ENCODE data around the gene GIT1. TPM values are rescaled to one million over a fixed set of nuclear protein-coding genes. Genes with fewer than 3 reads are reported as not detected.
A peak's percentile ranks its signal among the peaks of the same experiment; 100 is the strongest.

The GIT1 gene
- total and polyA plus RNA-seq, 2 of the 13 experiments (the other 11 are each of a cell fraction or from before 2014, with no cell fraction given) = 14.2 to 30.8 TPM

GRCh38 chr17:29555840-29556239, 33.6 kb downstream of the GIT1 start (continued):
- TF ChIP-seq MYC (CRISPR knock-in tag; IDR thresholded peaks at IDR 0.05; ENCODE audit: borderline replicate concordance) (no peak), ZNF639 (CRISPR knock-in tag; conservative IDR thresholded peaks at IDR 0.05) (no peak), MBNL3 (CRISPR knock-in tag; conservative IDR thresholded peaks at IDR 0.05) (no peak), ZNF318 (CRISPR knock-in tag; IDR thresholded peaks at IDR 0.05) (no peak), RNF2 (conservative IDR thresholded peaks at IDR 0.05; ENCODE audit: low read depth) (no peak), SKIL (CRISPR knock-in tag; IDR thresholded peaks at IDR 0.05; ENCODE audit: borderline replicate concordance) (no peak), NFKB2 (CRISPR knock-in tag; IDR thresholded peaks at IDR 0.05; ENCODE audit: borderline replicate concordance) (no peak), ZNF512 (CRISPR knock-in tag; IDR thresholded peaks at IDR 0.05) (no peak), RORA (CRISPR knock-in tag; IDR thresholded peaks at IDR 0.05) (no peak), AGO2 (optimal IDR thresholded peaks at IDR 0.05; ENCODE audit: low read depth, low read length) (no peak), SP1 (IDR thresholded peaks at IDR 0.05) (no peak), SP1 (CRISPR knock-in tag; IDR thresholded peaks at IDR 0.05) (no peak), ZNF878 (CRISPR knock-in tag; IDR thresholded peaks at IDR 0.05) (no peak), ZNF816 (CRISPR knock-in tag; IDR thresholded peaks at IDR 0.05; ENCODE audit: borderline replicate concordance) (no peak), CREB1 (IDR thresholded peaks at IDR 0.05) (no peak), CREB1 (CRISPR knock-in tag; IDR thresholded peaks at IDR 0.05) (peak; percentile 64; the same call in 1 of the 2 replicates), GLI4 (CRISPR knock-in tag; IDR thresholded peaks at IDR 0.05; ENCODE audit: borderline replicate concordance) (no peak), ZNF841 (CRISPR knock-in tag; IDR thresholded peaks at IDR 0.05; ENCODE audit: borderline replicate concordance) (no peak), KLF11 (CRISPR knock-in tag; IDR thresholded peaks at IDR 0.05) (no peak)
